CMK (cell line): ENCODE results near the gene GABRG3.

Experiments
- DNase-seq: peaks from one replicate; pipeline ENCODE4 v3.0.0-alpha.2; 2010; ENCODE audit warnings: low read depth

Gene GABRG3

GRCh38 chr15:27249046-27249759, 278.2 kb downstream of the GABRG3 start:
- DNase-seq = no peak

- DNase-seq = no peak
Observed at GRCh38 chr15:27249760-27250109, 278.8 kb downstream of the GABRG3 start.

- DNase-seq = no peak
Observed at GRCh38 chr15:27250223-27250622, 279.2 kb downstream of the GABRG3 start.

GRCh38 chr15:27254055-27254454, 283.1 kb downstream of the GABRG3 start:
- DNase-seq = no peak

- no peak for DNase-seq
Observed at GRCh38 chr15:27254801-27255200, 283.8 kb downstream of the GABRG3 start.

- no peak for DNase-seq
Observed at GRCh38 chr15:27256446-27256845, 285.5 kb downstream of the GABRG3 start.

GRCh38 chr15:27258287-27258686, 287.3 kb downstream of the GABRG3 start:
- no peak for DNase-seq

- DNase-seq = no peak
Observed at GRCh38 chr15:27260523-27260922, 289.5 kb downstream of the GABRG3 start.

- DNase-seq = no peak
Observed at GRCh38 chr15:27268923-27269322, 297.9 kb downstream of the GABRG3 start.

- DNase-seq = no peak
Observed at GRCh38 chr15:27271258-27271657, 300.3 kb downstream of the GABRG3 start.

GRCh38 chr15:27272427-27272826, 301.4 kb downstream of the GABRG3 start:
- no peak for DNase-seq

- no peak for DNase-seq
Observed at GRCh38 chr15:27273506-27273905, 302.5 kb downstream of the GABRG3 start.

GRCh38 chr15:27278761-27279160, 307.8 kb downstream of the GABRG3 start:
- DNase-seq = no peak

- no peak for DNase-seq
Observed at GRCh38 chr15:27292641-27293040, 321.7 kb downstream of the GABRG3 start.

- no peak for DNase-seq
Observed at GRCh38 chr15:27293607-27294006, 322.6 kb downstream of the GABRG3 start.

GRCh38 chr15:27317736-27318135, 346.8 kb downstream of the GABRG3 start:
- DNase-seq = no peak

- no peak for DNase-seq
Observed at GRCh38 chr15:27323801-27324200, 352.8 kb downstream of the GABRG3 start.

- no peak for DNase-seq
Observed at GRCh38 chr15:27324886-27325615, 354.1 kb downstream of the GABRG3 start.

- no peak for DNase-seq
Observed at GRCh38 chr15:27327467-27328025, 356.6 kb downstream of the GABRG3 start.

- DNase-seq = no peak
Observed at GRCh38 chr15:27328186-27328585, 357.2 kb downstream of the GABRG3 start.

GRCh38 chr15:27328608-27329007, 357.6 kb downstream of the GABRG3 start:
- DNase-seq = no peak

GRCh38 chr15:27330326-27330725, 359.3 kb downstream of the GABRG3 start:
- DNase-seq = no peak

- DNase-seq = no peak
Observed at GRCh38 chr15:27336676-27337075, 365.7 kb downstream of the GABRG3 start.
